ENCODE measurements around the gene NCKAP1. TPM values are rescaled to one million over a fixed set of nuclear protein-coding genes. Genes with fewer than 3 reads are reported as not detected.
A peak's percentile ranks its signal among the peaks of the same experiment; 100 is the strongest.

NCKAP1 gene
- total RNA-seq, 2 donors from 2014 or later, result 128 to 136 TPM

DNA sequence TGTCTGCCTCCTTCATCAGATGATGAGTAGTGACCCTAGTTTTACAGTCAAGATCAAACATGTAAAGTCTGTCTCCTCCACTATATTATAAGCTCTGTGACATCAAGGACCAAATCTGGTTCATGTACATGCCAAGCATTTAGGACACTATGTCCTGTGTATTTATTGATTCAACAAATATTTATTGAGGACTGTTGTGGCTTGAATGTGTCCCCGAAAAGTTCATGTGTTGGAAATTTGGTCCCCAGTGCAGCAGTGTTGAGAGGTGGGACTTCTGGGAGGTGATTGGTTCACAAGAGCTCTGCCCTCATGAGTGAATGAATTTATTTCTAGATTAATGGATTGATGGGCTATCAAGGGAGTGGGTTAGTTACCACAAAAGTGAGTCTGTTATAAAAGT lies 125.2 kb downstream of the NCKAP1 start:
- no peak overlapping the region for H3K27ac Mint-ChIP-seq
- H3K36me3 Mint-ChIP-seq (ENCODE audit: low read depth), result peaks cover 71% of the 10 kb centered on the region
- H3K27me3 ChIP-seq (ENCODE audit: control insufficient read depth, insufficient read depth, low read length, poor library complexity, severe bottlenecking), result no peaks in the 10 kb centered on the region
- H3K4me1 ChIP-seq (ENCODE audit: control insufficient read depth, insufficient read depth, low read length), result no peaks in the 10 kb centered on the region
- peaks cover 5% of the 10 kb centered on the region for H3K4me1 Mint-ChIP-seq
- DNase-seq, result no peak
- H3K4me3 ChIP-seq (ENCODE audit: low read length), result no peak overlapping the region
- TF ChIP-seq, protein P1, sequence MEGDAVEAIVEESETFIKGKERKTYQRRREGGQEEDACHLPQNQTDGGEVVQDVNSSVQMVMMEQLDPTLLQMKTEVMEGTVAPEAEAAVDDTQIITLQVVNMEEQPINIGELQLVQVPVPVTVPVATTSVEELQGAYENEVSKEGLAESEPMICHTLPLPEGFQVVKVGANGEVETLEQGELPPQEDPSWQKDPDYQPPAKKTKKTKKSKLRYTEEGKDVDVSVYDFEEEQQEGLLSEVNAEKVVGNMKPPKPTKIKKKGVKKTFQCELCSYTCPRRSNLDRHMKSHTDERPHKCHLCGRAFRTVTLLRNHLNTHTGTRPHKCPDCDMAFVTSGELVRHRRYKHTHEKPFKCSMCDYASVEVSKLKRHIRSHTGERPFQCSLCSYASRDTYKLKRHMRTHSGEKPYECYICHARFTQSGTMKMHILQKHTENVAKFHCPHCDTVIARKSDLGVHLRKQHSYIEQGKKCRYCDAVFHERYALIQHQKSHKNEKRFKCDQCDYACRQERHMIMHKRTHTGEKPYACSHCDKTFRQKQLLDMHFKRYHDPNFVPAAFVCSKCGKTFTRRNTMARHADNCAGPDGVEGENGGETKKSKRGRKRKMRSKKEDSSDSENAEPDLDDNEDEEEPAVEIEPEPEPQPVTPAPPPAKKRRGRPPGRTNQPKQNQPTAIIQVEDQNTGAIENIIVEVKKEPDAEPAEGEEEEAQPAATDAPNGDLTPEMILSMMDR (conservative IDR thresholded peaks at IDR 0.05), result no peak
- H3K9me3 Mint-ChIP-seq, result no peaks in the 10 kb centered on the region
- H3K9me3 ChIP-seq (ENCODE audit: control insufficient read depth, low read length), result no peaks in the 10 kb centered on the region
- H3K9ac ChIP-seq (ENCODE audit: extremely low read depth, low read length, poor library complexity, severe bottlenecking), result no peak overlapping the region
- no peak overlapping the region for H3K4me3 Mint-ChIP-seq
- peaks cover 74% of the 10 kb centered on the region for H3K36me3 ChIP-seq (ENCODE audit: control insufficient read depth, insufficient read depth, low read length)
- no peak overlapping the region for H3K27ac ChIP-seq (ENCODE audit: low read depth, low read length)
- H3K27me3 Mint-ChIP-seq (ENCODE audit: insufficient read depth), result no peaks in the 10 kb centered on the region
- WGBS, 2 experiments (ENCODE audit: insufficient coverage in 1 of 2, insufficient read length in 1 of 2), result 96% methylated on average over 1 of the region's 1 CpG; no CpG with 5 or more reads in 1 of the 2 experiments

DNA sequence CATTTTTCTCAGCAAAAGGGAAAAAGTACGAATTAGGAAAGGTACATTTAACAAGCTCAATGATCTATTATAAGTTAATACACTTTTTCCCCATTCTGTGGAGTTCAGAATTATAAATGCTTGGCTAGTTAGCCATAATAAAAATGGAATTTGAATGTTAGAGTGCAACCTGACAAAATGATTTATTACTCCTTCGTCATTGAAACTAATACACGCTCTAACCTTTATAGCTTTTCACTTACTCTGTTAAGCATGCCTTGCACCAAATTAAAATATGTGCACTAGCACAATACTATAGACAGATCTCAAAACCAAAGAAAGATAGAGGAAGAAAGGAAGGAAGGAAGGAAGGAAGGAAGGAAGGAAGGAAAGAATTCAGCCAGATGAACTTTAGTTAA lies 125.7 kb downstream of the NCKAP1 start:
- no peaks in the 10 kb centered on the region for H3K27me3 Mint-ChIP-seq (ENCODE audit: insufficient read depth)
- Histone ChIP-seq H3K27me3 (ENCODE audit: control insufficient read depth, insufficient read depth, low read length, poor library complexity, severe bottlenecking) (no peaks in the 10 kb centered on the region), H3K9me3 (ENCODE audit: control insufficient read depth, low read length) (no peaks in the 10 kb centered on the region), H3K9ac (ENCODE audit: extremely low read depth, low read length, poor library complexity, severe bottlenecking) (no peak overlapping the region), H3K27ac (ENCODE audit: low read depth, low read length) (peak overlapping the region; percentile 70), H3K36me3 (ENCODE audit: control insufficient read depth, insufficient read depth, low read length) (peaks cover 69% of the 10 kb centered on the region), H3K4me3 (ENCODE audit: low read length) (no peak overlapping the region), H3K4me1 (ENCODE audit: control insufficient read depth, insufficient read depth, low read length) (no peaks in the 10 kb centered on the region)
- no peaks in the 10 kb centered on the region for H3K9me3 Mint-ChIP-seq
- H3K4me3 Mint-ChIP-seq, result no peak overlapping the region
- H3K4me1 Mint-ChIP-seq, result peaks cover 8% of the 10 kb centered on the region
- WGBS, 2 experiments (ENCODE audit: insufficient coverage in 1 of 2, insufficient read length in 1 of 2), result 100% methylated on average over 2 of the region's 3 CpGs; no CpG with 5 or more reads in 1 of the 2 experiments
- peaks cover 71% of the 10 kb centered on the region for H3K36me3 Mint-ChIP-seq (ENCODE audit: low read depth)
- DNase-seq, result no peak
- TF ChIP-seq, protein P1 (conservative IDR thresholded peaks at IDR 0.05), result no peak
- H3K27ac Mint-ChIP-seq, result no peak overlapping the region

DNA sequence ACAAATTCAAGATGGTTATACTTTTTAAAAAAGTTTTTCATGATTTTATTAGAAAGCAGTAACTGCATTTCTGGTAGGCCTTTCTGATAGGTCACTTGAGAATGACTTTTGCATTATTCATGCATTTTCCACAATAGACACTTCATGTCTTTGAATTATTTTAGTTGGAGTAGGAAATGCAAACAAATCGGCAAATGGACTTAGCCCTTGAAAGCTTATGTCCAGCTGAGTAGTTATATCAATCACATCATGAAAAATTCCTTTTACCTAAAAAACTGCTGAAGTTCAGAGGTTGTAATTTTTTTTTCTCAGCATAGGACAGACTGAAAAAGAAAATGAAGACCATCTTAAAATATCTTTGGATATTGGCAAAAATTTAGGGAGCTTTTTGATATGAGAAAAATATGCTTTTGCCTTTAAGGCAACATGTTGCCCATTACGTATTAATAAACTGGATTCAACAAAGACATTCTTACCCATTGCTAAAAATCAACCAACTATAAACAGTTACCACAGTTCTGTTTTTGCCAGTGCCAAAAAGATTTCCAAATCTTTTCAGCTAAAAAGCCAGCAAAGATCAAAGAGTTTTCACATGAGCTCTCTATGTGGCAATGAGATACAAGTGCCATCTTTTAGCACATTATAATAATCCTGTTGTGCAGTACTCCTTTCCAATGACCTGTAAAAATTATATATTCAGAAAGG lies 126.3 kb downstream of the NCKAP1 start:
- Histone ChIP-seq H3K9me3 (ENCODE audit: control insufficient read depth, low read length) (no peaks in the 10 kb centered on the region), H3K4me1 (ENCODE audit: control insufficient read depth, insufficient read depth, low read length) (peaks cover 4% of the 10 kb centered on the region), H3K4me3 (ENCODE audit: low read length) (no peak overlapping the region), H3K27me3 (ENCODE audit: control insufficient read depth, insufficient read depth, low read length, poor library complexity, severe bottlenecking) (no peaks in the 10 kb centered on the region), H3K36me3 (ENCODE audit: control insufficient read depth, insufficient read depth, low read length) (peaks cover 64% of the 10 kb centered on the region), H3K27ac (ENCODE audit: low read depth, low read length) (peak overlapping the region; percentile 70), H3K9ac (ENCODE audit: extremely low read depth, low read length, poor library complexity, severe bottlenecking) (no peak overlapping the region)
- H3K4me1 Mint-ChIP-seq, result peaks cover 14% of the 10 kb centered on the region
- H3K27me3 Mint-ChIP-seq (ENCODE audit: insufficient read depth), result no peaks in the 10 kb centered on the region
- no peak overlapping the region for H3K27ac Mint-ChIP-seq
- 95 to 100% methylated on average over 1 to 2 of the region's 2 CpGs for WGBS, 2 experiments (ENCODE audit: insufficient coverage in 1 of 2, insufficient read length in 1 of 2)
- no peak overlapping the region for H3K4me3 Mint-ChIP-seq
- no peak for DNase-seq
- TF ChIP-seq, protein P1 (conservative IDR thresholded peaks at IDR 0.05), result no peak
- no peaks in the 10 kb centered on the region for H3K9me3 Mint-ChIP-seq
- H3K36me3 Mint-ChIP-seq (ENCODE audit: low read depth), result peaks cover 68% of the 10 kb centered on the region
